AML-193 (cell line): ENCODE data around the gene SPP2.

Source experiments
- DNase-seq, 2 experiments: peaks; one replicate each; lab custom pipeline; 2025; lab: John Stamatoyannopoulos, UW

SPP2 gene

GRCh38 chr2:234092344-234092743 lies 41.8 kb downstream of the SPP2 start:
- DNase-seq = no peak

GRCh38 chr2:234095301-234095700 lies 44.8 kb downstream of the SPP2 start:
- DNase-seq = no peak

- no peak for DNase-seq
These were observed 45.7 kb downstream of the SPP2 start for GRCh38 chr2:234096164-234096563.

GRCh38 chr2:234098681-234099080 lies 48.2 kb downstream of the SPP2 start:
- DNase-seq = no peak

GRCh38 chr2:234099266-234099665 lies 48.8 kb downstream of the SPP2 start:
- no peak for DNase-seq

- DNase-seq = no peak
These were observed 50.2 kb downstream of the SPP2 start for GRCh38 chr2:234100686-234101085.

- no peak for DNase-seq
These were observed 51.6 kb downstream of the SPP2 start for GRCh38 chr2:234102112-234102511.

- no peak for DNase-seq
These were observed 57.4 kb downstream of the SPP2 start for GRCh38 chr2:234107861-234108260.

GRCh38 chr2:234109321-234109720 lies 58.8 kb downstream of the SPP2 start:
- no peak for DNase-seq

- DNase-seq = no peak
These were observed 59.7 kb downstream of the SPP2 start for GRCh38 chr2:234110219-234110618.

- DNase-seq = no peak
These were observed 61.0 kb downstream of the SPP2 start for GRCh38 chr2:234111523-234111922.

GRCh38 chr2:234116010-234116409 lies 65.5 kb downstream of the SPP2 start:
- DNase-seq = no peak

GRCh38 chr2:234121999-234122398 lies 71.5 kb downstream of the SPP2 start:
- no peak for DNase-seq

GRCh38 chr2:234125451-234126145 lies 75.1 kb downstream of the SPP2 start:
- DNase-seq = no peak

- no peak for DNase-seq
These were observed 75.6 kb downstream of the SPP2 start for GRCh38 chr2:234126146-234126470.
